ENCODE measurements around the gene FSTL3.
"Not testable (repeated sequence)": the region's sequence is repeated elsewhere in the genome, so short reads cannot be mapped to it uniquely, and the experiment has no call there.

The FSTL3 gene

GRCh38 chr19:661427-662196, 14.6 kb upstream of the FSTL3 start:
- DNase-seq = no peak

DNA sequence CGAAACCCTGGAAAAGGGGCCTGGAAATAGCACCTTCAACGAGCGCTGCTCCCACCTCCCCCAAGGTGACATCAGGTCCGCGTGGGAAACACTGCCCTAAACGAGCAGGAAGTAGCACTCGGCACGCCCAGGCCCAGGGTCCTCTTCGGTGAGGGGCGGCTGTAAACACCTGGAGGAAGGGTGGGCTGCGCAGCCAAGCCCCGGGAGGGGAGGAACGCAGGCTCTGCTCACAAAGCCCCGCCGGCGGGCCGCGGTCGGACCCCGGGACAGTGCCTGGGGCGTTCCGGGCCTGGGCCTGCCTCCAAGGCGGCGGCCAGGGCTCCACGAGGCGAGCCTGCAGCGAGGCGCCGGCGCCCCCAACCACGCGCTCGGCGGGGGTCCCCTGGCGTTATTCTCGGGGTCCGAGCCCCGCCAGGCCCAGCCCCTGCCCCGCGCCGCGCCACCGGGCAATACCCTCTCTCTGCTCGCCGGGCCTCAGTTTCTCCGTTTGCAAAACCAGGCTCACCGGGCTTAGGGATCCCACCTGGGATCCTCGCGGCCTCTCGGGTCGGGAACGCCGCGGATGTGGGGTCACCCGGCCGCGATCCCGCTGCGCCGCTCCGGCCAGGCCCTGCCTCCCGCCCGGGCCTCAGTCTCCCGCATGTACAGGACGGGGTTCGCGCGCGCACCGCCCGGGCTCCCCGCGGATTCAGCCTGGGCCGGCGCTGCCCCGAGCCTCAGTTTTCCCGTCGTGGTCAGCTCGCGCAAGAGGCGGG, 13.8 kb upstream of the FSTL3 start:
- DNase-seq = no peak

GRCh38 chr19:662962-663681, 13.1 kb upstream of the FSTL3 start, which contains the start of gene RNF126:
RNF126 (minus strand) TSS chr19:663214; CDS start chr19:663121, 93 bp downstream.
- DNase-seq = peak; percentile 90

DNA sequence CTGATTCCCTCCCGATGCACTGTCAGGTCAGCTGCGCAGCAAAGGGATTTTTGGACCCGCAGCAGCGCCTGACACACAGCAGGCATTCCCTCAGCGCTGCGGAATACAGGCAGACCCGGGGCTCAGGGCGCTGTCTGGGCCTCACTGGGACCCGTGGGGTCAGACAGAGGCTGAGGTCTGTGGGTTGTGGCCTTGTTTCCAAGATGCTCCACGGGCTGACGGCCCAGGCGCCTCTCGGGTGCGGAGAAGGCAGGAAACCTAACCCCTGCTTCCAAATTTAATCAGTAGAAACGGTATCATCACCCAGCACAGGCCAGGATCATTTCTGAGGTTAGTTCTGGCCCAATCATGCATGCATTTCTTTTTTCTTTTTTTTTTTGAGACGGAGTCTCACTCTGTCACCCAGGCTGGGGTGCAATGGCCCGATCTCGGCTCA, 12.5 kb upstream of the FSTL3 start:
- DNase-seq = no peak

GRCh38 chr19:664913-665443, 11.2 kb upstream of the FSTL3 start:
- DNase-seq = peak; percentile 38

- not testable (repeated sequence) for DNase-seq
Measured at GRCh38 chr19:666985-667573, 9.1 kb upstream of the FSTL3 start.

DNA sequence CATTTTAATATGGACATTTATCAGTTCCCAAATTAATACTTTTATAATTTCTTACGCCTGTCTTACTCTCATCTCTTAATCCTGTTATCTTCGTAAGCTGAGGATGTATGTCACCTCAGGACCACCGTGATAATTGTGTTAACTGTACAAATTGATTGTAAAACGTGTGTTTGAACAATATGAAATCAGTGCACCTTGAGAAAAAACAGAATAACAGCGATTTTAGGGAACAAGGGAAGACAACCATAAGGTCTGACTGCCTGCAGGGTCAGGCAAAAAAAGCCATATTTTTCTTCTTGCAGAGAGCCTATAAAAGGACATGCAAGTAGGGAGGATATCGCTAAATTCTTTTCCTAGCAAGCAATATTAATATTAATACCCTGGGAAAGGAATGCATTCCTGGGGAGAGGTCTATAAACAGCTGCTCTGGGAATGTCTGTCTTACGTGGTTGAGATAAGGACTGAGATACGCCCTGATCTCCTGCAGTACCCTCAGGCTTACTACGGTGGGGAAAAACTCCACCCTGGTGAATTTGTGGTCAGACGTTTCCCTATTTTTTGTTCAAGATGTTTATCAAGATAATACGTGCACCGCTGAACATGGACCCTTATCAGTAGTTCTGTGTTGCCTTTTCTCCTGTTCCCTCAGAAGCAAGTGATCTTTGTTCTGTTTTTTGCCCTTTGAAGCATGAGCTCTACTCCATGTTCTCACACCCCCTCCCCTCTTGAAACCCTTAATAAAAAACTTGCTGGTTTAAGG, 7.3 kb upstream of the FSTL3 start:
- DNase-seq = not testable (repeated sequence)

GRCh38 chr19:670609-671075, 5.5 kb upstream of the FSTL3 start:
- no peak for DNase-seq

GRCh38 chr19:674282-675151, 1.7 kb upstream of the FSTL3 start:
- no peak for DNase-seq

DNA sequence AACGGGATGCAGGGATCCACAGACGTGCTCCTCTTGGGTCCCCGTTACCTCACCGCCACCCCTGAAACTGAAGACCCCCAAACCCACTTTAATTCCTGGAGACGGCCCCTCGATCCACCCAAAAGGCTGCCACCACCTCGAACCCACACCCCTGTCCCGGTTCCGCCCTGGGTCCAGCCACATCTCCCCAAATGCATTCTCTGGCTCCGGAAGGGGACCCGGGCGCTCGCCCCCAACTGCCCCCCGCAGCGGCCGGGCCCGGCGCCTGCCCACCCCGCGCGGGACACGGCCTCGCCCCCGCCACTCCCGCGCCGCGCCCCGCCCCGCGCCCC, 219 bp upstream of the FSTL3 start:
- no peak for DNase-seq

DNA sequence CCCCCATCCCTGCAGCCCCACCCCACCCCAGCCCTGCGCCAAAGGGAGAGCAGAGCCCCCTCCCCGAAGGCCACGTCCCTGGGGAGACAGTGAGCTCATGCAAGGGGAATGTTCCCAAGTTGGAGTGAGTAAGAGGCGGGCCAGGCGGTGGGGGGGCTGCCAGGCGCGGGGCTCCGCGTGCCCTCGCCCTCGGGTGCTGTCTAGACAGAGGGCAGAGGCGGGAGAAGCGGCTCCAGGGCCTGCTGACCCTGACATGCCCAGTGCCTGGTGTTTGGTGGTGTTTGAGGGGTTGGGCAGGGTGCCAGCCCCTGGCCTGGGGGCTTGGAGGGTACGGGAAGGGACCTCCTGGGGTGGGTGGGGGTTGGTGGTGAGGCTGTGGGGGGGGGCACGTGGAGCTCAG, 1.0 kb downstream of the FSTL3 start:
- DNase-seq = peak; percentile 73

GRCh38 chr19:677601-678436, 1.6 kb downstream of the FSTL3 start:
- DNase-seq = no peak

DNA sequence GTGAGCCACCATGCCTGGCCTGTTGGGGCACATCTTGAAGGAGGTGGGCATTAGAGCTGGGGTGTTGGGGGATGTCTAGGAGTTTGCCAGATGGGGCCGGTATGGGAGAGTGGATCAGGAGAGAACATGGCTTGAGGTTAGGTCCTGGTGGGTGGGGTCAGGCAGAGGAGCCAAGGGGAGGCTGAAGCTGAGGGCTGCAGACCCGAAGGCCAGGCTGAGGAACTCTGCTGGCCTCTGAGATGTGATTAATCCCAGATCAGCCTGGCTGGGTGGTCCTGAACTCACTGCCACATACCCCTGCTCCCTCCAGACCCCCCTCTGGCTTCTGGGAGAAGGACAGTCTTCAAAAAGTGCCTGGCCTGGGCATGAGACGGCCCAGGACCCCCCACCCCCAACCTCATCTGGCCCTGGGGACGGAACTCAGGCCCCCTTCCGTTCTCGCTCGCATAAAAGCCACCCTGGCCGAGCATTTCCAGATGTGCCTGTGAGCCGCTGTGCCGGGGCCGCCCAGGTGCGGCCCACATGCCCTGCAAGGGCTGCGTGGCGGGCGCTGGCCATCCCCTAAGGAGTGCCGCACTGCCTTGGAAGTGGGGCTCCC, 2.7 kb downstream of the FSTL3 start:
- no peak for DNase-seq

DNA sequence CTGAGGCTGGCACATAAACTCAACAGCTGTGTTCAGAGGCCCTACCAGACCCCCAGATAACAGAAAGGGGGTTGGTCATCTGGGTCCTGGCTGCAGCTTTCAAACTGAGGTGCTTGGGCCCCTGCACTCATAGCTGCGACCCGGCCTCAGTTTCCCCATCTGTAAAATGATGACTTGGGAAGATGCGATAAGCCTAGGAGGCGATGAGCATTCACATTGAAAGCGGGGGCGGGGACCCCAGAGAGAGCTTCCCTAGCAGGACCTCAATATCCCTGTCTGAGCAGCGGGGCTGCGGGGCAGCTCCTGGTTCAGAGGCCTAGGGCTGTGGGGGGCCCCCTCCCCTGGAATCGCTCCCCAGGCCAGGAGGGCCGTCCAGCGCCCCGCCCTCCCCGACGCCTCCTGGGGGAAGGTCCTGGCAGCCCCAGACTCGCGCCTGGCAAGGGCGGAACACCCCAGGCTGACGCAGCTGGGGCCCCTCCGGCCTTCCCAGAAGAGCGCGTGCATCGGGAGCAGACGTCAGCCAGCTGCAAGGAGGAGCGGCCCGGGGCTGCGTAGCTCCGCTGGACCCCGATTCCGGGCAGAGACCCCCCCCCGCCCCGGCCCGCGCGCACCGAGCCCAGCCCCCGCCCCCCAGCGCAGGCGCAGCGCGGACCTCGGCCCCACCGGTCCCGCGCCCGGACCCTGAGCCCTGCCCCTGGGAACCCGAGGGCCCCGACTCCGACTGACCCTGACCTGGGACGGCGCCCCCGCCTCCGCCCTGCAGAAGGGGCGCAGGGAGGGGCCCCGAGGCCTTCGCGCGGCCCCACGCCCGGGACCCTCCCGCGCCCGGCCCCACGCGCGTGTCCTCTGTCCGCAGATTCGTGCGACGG, 3.5 kb downstream of the FSTL3 start:
- peak; percentile 60 for DNase-seq

- DNase-seq = peak; percentile 97
Measured at GRCh38 chr19:680287-681028, 4.3 kb downstream of the FSTL3 start.

DNA sequence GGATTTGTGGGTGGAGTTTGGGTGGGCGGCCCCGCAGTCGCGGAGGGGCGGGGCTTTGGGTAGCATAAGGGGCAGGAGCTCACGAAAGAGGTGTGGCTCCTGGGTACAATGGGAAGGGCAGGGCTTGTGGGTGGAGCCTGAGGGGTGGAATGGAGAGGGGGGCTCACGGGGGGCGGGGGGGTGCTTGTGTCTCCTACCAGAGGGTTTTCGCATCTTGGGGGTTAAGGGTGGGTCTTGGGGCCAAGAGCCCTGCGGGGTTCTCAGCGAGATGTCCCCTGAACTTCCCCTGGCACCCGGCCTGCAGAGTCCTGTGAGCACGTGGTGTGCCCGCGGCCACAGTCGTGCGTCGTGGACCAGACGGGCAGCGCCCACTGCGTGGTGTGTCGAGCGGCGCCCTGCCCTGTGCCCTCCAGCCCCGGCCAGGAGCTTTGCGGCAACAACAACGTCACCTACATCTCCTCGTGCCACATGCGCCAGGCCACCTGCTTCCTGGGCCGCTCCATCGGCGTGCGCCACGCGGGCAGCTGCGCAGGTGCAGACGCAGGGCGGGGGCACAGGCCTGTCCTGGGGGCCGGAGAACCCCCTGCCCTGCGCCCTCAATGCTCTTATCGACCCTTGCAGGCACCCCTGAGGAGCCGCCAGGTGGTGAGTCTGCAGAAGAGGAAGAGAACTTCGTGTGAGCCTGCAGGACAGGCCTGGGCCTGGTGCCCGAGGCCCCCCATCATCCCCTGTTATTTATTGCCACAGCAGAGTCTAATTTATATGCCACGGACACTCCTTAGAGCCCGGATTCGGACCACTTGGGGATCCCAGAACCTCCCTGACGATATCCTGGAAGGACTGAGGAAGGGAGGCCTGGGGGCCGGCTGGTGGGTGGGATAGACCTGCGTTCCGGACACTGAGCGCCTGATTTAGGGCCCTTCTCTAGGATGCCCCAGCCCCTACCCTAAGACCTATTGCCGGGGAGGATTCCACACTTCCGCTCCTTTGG, 5.1 kb downstream of the FSTL3 start:
- DNase-seq = no peak
